Osteocyte (in vitro differentiated cells): ENCODE results near the gene BPI. TPM values are rescaled to one million over a fixed set of nuclear protein-coding genes. Genes with fewer than 3 reads are reported as not detected.
A peak's percentile ranks its signal among the peaks of the same experiment; 100 is the strongest.
"Not testable (repeated sequence)": the region's sequence is repeated elsewhere in the genome, so short reads cannot be mapped to it uniquely, and the experiment has no call there.

Experiments
- DNase-seq: peaks from one replicate; pipeline ENCODE4 v3.0.0; 2021; ENCODE audit warnings: mixed read lengths; ENCODE audit not compliant: unreplicated experiment; ENCODE audit errors: extremely low spot score
- H3K27ac Mint-ChIP-seq: one replicate; pipeline ENCODE4 v1.8.0; 2021; ENCODE audit warnings: mild to moderate bottlenecking, mixed read lengths; ENCODE audit not compliant: unreplicated experiment
- H3K27me3 Mint-ChIP-seq: one replicate; pipeline ENCODE4 v1.8.0; 2021; ENCODE audit warnings: mixed read lengths; ENCODE audit not compliant: unreplicated experiment
- H3K36me3 Mint-ChIP-seq: one replicate; pipeline ENCODE4 v1.8.0; 2021; ENCODE audit warnings: mixed read lengths; ENCODE audit not compliant: unreplicated experiment
- H3K4me1 Mint-ChIP-seq: one replicate; pipeline ENCODE4 v1.8.0; 2021; ENCODE audit warnings: mixed read lengths; ENCODE audit not compliant: unreplicated experiment
- H3K4me3 Mint-ChIP-seq: one replicate; pipeline ENCODE4 v1.8.0; 2021; ENCODE audit warnings: mild to moderate bottlenecking, moderate library complexity, mixed read lengths; ENCODE audit not compliant: unreplicated experiment
- H3K9me3 Mint-ChIP-seq: one replicate; pipeline ENCODE4 v1.8.0; 2021; ENCODE audit warnings: mixed read lengths; ENCODE audit not compliant: unreplicated experiment
- total RNA-seq: library from RNA; stranded (reverse); gene quantifications from 2 replicates; pipeline ENCODE4 v1.2.1, GENCODE V29; 2021
- TF ChIP-seq, protein P1 (sequence below): fragments of 200-600 bp; sonication (generic); IDR thresholded peaks from 2 replicates; pipeline ENCODE4 v1.5.0; 2021; ENCODE audit warnings: antibody characterized with exemption, mild to moderate bottlenecking, moderate library complexity

Gene BPI
- total RNA-seq, 1 donor from 2014 or later: 8.5 TPM

DNA sequence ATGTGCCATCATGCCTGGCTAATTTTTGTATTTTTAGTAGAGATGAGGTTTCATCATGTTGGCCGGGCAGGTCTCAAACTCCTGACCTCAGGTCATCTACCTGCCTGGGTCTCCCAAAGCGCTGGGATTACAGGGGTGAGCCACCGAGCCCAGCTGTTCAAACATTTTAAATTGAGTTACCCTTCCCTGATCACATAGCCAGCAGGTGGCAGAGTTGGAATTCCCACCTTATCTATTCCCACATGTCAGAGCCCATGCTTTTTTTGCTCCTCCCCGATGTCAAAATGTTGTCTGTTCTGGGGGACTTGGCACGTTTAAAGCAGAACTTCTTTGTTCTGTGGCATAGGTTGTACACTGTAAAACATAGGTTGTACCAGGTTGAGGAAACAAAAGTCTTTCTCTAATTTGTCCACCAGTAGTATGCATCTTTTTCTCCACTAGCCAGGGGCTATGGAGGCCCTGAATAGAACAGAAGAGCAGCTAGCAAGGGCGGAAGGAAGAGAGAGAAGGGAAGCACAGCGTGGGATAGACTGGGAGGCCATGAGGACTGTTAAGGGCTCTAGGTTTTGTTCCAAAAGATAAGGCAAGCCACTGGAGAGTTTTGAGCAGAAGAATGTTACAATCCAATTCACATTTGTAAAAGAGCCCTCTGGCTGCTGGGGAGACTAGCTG is 35.0 kb downstream of the BPI start:
- no peak for DNase-seq
- Mint-ChIP-seq H3K27me3 (peaks cover 46% of the 10 kb centered on the region), H3K4me1 (no peaks in the 10 kb centered on the region), H3K4me3 (no peak overlapping the region), H3K27ac (no peak overlapping the region), H3K36me3 (no peaks in the 10 kb centered on the region), H3K9me3 (peaks cover 8% of the 10 kb centered on the region)
- TF ChIP-seq, protein P1, sequence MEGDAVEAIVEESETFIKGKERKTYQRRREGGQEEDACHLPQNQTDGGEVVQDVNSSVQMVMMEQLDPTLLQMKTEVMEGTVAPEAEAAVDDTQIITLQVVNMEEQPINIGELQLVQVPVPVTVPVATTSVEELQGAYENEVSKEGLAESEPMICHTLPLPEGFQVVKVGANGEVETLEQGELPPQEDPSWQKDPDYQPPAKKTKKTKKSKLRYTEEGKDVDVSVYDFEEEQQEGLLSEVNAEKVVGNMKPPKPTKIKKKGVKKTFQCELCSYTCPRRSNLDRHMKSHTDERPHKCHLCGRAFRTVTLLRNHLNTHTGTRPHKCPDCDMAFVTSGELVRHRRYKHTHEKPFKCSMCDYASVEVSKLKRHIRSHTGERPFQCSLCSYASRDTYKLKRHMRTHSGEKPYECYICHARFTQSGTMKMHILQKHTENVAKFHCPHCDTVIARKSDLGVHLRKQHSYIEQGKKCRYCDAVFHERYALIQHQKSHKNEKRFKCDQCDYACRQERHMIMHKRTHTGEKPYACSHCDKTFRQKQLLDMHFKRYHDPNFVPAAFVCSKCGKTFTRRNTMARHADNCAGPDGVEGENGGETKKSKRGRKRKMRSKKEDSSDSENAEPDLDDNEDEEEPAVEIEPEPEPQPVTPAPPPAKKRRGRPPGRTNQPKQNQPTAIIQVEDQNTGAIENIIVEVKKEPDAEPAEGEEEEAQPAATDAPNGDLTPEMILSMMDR: peak; percentile 36

DNA sequence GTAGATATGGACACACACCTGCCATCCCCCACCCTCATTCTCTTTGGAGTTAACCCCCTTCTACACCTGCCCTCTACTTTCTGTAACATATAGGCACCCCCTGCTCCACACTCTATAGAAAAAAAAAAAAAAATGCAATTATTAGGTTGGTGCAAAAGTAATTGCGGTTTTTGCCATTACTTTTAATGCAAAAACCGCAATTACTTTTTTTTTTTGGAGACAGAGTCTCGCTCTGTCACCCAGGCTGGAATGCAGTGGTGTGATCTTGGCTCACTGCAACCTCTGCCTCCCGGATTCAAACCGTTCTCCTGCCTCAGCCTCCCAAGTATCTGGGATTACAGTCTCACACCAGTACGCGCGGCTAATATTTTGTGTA is 35.6 kb downstream of the BPI start:
- H3K27ac Mint-ChIP-seq, H3K9me3 Mint-ChIP-seq: not testable (repeated sequence)
- H3K27me3 Mint-ChIP-seq: peaks cover 41% of the 10 kb centered on the region

DNA sequence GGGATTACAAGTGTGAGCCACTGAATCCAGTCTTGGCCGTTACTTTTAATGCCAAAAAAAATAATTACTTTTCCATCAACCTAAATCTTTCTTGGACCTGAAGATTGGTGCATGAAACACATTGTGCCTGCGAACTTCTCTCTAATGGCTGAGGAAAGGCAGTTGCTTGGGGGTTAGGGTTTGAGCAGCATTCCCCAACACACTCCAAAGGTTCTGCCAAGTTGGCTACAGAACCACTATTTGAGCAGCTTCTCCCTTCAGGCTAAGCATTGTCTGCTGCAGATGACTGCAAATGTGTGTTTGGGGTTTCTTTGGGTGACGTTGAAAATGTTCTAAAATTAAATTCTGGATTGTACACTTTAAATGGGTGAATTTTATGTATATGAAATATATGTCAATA is 36.0 kb downstream of the BPI start:
- H3K4me3 Mint-ChIP-seq: no peak overlapping the region
- no peak overlapping the region for H3K27ac Mint-ChIP-seq
- DNase-seq: no peak
- H3K4me1 Mint-ChIP-seq: no peaks in the 10 kb centered on the region
- H3K27me3 Mint-ChIP-seq: peaks cover 39% of the 10 kb centered on the region
- no peaks in the 10 kb centered on the region for H3K36me3 Mint-ChIP-seq
- TF ChIP-seq, protein P1: no peak
- H3K9me3 Mint-ChIP-seq: peaks cover 8% of the 10 kb centered on the region

More for the DNA sequence above, 35.6 kb downstream of the BPI start:
- DNase-seq, H3K4me3 Mint-ChIP-seq, H3K4me1 Mint-ChIP-seq, H3K36me3 Mint-ChIP-seq: not testable (repeated sequence)

DNA sequence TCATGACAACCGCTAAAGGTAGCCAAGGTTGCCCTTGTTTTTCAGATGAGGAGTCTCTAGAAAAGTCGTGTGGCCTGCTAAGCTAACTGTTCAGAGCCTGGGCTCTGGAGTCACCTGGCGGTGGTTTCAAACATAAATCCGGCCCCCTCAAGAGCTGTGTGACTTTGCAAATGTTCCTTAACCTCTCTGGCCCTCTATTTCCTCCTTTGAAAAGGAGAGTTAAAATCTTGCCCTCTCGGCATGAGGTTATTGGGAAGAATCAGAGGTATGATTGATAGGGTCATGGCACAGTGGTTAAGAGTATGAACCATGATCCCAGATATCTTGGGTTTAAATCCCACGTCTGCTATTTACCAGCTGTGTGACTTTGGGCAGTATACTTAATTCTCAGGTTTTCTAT is 36.7 kb downstream of the BPI start:
- no peak overlapping the region for H3K27ac Mint-ChIP-seq
- peaks cover 8% of the 10 kb centered on the region for H3K9me3 Mint-ChIP-seq
- H3K4me3 Mint-ChIP-seq: no peak overlapping the region
- no peak for DNase-seq
- peaks cover 38% of the 10 kb centered on the region for H3K27me3 Mint-ChIP-seq
- H3K36me3 Mint-ChIP-seq: no peaks in the 10 kb centered on the region
- H3K4me1 Mint-ChIP-seq: peaks cover 1% of the 10 kb centered on the region
- TF ChIP-seq, protein P1: no peak

DNA sequence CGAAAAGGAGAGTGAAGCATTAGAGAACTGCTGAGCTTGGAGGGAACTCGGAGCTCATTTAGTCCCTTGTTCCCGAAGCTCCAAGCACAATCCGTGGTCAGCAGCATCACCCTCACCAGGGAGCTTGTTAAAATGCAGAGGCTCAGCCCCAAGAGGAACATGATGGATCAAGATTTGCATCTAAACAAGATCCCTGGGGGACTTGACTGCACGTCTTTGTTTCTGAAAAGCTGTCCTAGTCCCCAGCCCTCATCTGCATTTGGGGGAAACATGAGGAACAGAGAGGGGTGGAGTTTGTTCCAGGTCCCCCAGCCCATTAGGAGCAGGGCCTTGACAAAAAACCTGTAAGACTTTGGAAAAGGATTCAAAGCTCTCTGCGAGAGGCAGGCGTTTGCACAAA is 38.3 kb downstream of the BPI start:
- no peak overlapping the region for H3K27ac Mint-ChIP-seq
- DNase-seq: no peak
- H3K4me3 Mint-ChIP-seq: no peak overlapping the region
- no peaks in the 10 kb centered on the region for H3K36me3 Mint-ChIP-seq
- TF ChIP-seq, protein P1: no peak
- H3K27me3 Mint-ChIP-seq: peaks cover 26% of the 10 kb centered on the region
- peaks cover 8% of the 10 kb centered on the region for H3K9me3 Mint-ChIP-seq
- peaks cover 1% of the 10 kb centered on the region for H3K4me1 Mint-ChIP-seq
